GM15510 (cell line): Measurements from ENCODE around the gene CHMP6.
A peak's percentile ranks its signal among the peaks of the same experiment; 100 is the strongest.

ENCODE experiments used
- POLR2A ChIP-seq: IDR thresholded peaks from 3 replicates; pipeline ENCODE4 v1.6.1; 2011; ENCODE audit warnings: borderline replicate concordance; ENCODE audit not compliant: insufficient read length; ENCODE audit errors: extremely low read depth

CHMP6 gene

DNA sequence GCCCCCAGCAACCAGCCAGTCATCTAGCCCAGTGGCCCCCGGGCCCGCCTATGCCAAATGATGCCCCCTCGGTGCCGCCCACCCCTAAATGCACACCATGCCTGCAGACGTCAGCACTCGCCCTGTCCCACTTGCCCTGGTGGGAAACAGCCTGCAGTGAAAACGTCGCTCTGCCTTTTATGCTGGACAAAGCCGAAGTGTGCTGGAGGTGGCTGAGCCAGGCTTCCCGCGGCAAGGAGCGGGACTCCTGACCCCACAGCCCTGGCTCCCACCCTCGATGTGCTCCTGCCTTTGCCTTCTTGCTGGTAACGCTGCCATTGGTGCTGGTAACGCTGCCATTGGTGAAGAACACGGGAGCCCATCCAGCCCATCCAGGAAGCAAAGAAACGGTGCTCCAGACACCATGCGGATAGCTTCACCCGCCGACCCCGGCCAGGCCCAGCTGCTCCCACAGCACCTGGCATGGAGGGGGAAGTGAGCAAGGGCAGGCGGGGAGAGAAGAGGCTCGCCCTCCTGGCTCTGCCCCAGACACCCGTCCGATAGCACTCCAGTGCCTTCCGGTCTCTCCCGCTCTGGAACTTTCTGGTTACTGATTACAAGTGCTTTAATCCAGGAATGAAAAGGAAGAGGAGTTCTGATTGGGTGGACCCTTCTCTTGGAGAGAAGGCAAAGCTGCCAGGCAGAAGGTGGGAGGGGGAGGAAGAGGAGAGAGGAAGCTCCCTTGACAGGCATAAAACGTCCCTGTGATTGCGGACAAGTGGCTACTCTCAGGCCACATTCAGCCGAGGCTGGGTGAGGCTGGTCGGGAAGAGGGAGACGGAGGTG lies 39.3 kb downstream of the CHMP6 start:
- TF ChIP-seq POLR2A: no peak

DNA sequence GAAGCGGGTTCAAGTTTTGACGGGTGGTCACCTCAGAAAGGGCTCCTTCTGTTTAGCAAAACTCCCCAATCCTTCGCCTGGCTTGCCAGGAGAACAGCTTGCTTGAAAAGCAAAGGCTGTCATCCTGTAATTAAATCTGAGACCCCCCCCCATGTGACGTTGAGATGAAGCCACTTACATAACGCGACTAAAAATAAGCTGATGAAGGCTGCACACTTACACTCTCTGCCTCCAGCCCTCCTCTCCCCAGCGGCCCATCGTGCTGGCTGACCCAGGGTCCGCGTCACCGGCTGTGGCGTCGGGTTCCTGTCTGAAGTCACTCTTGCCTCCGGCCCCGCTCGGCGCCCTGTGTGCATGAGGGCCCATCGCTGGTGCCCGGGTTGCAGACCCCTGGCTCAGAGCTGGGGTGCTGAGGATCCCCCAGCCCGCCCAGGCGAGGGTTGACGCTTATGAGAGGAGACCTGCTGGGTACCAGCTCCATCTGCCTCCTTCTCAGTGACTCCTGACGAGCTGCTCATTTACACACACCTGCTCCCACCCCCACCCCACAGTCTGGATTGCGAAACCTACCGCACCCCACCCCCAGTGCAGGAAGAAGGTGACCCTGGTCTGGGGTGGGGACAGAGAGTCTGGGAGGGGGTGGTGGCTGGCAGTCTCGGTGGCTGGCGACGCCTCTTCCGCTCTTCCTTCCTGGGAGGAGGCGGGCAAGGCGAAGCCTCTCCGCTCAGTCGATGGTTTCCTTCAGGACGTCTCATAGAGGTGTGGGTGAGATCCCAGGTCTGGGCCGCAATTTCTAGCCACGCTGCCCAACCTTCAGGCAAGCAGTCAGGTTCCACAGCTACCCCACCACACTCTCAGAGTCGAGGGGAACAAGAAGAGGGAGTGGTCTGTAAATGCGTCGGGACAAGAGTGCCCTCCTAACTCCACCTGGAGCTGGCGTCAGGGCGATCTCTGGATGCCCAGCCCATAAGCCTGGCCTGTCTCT lies 40.2 kb downstream of the CHMP6 start:
- TF ChIP-seq POLR2A: no peak

DNA sequence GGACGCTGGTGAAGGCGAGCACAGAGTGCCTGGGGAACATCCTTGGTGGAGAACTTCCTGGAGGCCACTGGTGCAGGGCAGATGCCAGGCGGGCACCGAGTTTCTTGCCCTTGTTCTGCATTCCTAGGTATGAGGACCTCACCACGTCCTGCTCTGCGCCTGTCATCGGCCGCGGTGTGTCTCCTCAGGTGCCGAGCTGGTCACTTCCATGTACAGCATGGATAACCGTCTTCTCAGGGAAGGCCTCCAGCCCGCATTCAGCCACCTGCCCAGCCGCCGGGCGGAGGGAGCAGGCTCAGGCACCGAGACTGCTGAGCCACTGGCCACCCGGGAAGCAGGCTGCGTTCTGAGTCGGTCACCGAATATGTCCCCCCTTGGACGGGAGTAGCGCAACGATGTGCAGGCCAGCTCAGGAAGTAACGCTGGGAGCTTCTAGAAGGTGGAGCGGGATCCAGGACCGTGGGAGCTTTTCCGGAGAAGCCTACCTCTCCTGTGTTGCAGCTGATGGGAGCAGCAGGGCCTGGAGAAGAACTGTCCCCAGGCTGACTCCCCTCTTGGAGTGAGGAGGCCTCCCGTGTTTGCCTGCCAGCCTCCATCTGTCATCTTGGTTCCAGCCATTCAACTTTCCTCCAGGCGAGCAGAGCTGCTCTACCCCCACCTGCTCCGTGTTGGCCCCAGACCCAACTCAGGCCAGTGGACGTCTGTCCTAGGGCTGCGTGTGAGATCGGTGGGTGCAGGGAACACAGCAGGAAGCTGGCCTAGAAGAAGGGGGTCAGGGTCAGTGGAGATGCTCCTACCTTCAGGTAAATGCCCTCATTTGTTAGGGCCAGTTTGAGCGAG lies 41.2 kb downstream of the CHMP6 start:
- TF ChIP-seq POLR2A: no peak

DNA sequence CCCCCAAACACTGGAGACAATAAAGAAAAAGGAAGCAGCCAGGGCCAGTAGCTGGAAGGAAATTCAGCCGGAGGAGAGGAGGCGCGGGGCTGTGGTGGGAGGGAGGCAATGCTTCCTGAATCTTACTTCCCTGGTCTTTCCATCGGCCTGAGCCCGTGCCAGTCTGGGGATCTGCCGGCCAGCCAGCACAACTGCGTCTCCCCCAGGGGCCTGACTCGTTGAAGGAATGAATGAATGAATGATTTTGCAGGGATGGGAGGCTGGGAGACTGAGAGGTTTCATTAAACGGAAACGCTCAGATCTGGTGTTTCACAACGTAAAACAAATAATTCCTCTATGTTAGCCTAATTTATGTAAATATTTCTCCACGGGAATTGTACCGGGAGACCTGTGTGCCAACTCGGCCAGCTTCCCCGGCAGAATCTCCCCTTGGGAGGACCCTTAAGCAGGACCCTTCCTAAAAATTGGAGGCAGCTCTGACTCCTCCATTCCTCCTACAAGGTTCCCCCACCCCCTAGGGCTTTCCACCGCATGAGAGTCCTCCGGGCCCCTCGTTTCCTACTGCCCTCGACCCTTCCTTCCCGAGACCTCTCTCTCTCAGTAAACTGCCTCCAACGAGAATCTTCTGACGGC lies 42.0 kb downstream of the CHMP6 start:
- TF ChIP-seq POLR2A: no peak

DNA sequence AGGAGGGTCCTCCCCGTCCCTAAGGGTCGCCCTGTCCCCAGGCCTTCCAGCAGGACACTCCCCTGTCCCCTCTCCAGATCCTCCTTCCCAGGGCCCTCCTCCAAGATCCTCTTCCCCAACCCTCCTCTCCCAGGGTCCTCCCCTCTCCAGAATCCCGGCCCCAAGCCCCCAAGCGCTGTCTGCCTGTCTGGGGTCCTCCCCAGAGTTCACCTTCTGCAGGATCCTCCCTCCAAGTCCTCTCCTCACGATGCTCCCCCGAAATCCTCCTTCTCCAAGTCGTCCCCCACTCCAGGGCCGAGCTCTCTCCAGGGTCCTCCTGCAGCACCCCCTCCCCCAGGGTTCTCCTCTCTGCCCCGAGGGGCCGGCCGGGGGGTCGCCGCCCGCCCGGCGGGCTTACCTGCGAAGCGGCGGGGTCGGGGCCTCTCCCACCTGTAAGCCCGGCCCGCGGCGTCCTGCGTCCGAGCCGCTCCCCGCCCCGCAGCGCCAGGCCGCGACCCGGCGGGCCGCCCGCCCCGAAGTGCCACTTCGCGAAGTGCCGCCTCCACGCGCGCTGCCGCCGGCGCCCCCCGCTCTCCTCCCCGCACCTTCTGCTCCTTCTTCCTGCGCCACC lies 42.6 kb downstream of the CHMP6 start:
- TF ChIP-seq POLR2A: no peak

DNA sequence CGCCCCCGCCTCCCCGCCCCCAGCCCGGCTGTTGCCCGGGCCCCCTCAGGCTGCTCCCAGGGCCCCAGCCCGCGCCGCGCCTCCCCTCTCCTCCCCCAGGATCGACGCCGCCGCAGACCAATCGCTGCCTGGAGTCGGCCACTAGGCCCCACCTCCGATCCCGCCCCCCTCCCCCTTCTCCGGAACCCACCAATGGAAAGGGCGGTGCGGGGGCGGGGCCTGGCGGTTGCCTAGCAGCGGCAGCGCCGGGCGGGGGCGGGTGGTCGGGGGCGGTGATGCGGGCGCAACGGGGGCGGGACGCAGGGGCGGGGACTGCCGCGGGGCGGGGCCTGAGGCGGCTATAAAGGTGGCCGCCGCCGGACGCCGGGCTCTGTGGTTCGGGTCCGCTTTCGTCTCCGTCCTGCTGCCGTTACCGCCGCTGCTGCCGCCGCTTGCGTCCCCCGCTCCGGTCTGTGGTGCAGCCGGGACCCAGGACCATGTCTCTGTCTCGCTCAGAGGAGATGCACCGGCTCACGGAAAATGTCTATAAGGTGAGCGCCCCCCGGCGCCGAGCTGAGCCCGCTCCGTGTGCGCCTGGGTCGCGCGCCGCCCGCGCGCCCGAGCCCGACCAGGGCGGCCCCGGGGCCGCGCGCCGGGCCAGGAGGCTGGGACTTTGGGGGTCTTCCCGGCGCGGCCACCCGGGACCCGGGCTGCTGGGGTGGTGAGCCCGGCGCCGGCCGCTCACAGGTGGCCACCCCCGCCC lies 43.3 kb downstream of the CHMP6 start, which contains the start of gene BAIAP2:
BAIAP2 (plus strand) TSS at position 373 of the 742 bp plus-strand sequence; CDS start at position 477, 104 bp downstream.
- peak; percentile 65 for TF ChIP-seq POLR2A

DNA sequence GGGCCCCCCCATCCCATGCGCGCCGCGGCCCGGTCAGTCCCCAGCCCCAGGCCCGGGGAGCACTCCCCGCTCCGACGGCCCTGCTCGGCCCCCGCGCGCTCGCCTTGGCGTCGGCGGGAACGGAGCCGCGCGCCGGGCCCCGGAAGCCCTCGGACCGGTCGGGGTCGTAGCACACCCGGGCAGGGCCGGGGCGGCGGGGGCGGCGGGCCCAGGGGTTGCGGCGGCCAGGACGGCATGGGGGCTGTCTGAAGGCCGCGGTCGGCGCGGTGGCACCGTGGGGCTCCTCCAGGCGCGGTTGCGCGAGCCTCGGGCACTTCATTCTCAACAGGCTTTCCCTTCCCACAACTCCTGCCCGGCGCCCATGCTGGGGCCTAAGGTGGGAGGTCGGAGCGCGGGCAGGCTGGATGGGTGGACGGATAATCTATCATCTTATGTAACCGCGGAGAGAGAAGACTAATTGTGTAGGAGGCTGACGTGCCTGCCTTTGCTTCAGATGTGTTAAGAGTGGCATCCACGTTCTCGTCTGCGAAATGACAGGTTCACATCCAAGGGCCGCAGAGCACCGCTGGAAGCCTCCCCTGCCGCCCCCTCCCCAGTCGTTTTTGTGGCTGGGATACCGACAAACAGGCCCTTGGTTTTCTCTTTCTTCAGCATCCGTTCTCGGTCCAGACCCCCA lies 44.0 kb downstream of the CHMP6 start:
- TF ChIP-seq POLR2A: no peak

DNA sequence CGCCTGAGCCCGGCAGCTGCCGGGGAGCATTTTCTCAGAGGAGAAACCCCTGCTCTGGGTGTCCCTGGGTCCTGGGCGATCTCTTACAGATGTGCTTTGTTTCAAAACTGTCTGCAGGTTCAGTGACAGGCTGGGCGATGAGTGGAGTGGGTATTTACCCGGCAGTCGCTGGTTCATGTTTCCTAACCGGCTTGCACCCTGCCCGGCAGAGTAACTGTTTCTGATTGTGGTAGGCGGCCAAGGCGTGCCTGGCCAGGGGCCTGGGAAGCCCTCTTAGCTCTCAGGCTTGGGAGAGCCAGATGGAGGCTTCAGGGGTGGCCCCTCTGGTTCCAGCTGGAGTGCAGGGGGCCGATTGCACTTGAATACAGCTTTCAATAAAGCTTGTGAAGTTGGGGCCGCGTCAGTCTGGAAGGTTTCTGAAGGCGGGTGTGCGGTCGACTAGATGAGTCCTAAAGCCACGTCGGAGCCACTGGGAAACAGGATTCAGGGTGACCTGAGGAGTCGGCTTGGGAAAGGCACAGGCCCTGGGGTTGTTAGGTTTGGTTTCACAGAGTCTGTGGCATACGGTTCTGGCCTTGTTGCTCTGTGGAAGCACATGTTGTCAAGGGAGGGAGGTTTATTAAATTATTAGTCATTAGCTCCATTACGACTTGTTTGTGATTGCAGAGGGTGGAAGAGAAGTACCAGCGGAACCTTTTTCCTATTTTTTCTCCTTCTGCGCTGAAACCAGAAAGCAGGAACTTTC lies 44.7 kb downstream of the CHMP6 start:
- TF ChIP-seq POLR2A: no peak

DNA sequence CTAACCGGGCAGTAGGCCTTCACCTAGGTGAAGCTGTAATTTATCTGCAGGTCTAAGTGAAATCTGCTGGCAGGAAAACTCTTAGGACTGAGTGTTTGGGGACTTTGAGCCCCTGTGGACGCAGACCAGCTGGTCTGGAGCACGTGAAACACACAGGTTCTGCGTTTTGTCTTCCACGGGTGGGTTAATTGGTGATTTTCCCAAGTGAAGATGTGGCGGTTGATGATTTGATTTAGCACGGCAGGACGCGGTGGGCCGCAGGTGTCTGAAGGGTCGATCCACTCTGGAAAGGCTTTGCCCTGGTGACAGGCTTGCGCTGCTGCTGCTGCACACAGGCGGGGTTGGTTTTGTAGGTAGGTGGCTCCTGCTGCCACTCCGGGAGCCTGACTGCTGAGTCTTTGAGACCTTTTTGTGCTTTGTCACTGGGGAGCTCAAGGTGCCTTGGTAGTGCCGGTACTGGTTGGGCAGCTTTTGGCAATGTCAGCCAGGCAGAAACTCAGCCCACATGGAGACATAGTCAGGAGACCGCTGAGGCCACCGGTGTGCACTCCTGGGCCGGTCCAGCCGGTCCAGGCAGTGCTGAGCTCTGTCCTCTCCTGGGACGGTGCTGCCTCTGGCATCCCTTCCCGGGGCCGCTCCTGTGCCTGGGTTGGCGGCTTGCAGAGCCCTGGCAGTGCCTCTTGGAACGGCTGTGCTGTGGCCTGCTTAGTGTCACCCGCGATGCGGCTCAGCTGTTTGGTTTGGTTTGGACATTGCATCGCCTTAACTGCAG lies 45.6 kb downstream of the CHMP6 start:
- no peak for TF ChIP-seq POLR2A

DNA sequence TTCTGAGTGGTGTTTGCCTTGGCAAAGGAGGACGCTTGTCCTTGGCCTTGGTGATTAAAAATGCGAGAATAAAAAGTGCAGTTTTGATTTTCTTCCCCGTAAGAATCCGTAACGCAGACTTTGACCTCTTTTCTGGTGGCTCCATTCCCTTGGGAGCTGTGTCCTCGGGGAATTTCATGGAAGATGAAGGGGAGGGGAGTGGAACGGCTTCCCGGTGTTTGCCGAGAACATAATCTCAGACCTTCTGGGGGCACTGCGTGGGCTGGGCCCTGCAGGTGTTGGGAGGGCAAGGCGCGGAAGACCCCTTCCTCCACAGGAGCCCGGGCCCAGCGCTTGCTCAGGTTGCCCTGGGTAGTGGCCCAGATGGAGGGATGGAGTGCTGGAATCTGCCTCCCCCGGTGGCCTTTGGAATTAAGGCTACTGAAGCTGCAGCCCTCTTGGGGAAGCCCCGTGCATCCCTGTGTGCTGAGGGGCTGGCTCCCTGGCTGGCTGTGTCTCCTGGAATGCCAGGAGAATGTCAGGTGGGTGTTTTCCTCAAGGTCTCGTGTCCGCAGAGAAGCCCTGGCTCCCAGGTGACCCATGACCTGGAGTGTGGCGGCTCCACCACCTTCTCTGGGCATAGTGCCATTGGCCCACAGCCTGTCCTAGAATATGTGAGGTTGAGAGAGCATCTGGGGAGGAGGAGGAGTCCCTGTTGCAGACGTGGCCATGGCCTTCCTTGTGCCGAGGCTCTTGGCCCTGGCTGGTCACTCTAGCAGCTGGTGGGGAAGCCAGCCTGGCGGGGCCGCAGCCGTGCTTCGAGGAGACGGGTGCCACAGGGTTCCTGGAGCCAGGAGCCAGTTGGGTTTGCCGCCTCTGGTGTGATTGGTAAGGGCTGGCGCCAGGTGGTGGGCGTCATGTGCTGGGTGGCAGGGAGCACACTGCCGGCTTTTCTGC lies 46.4 kb downstream of the CHMP6 start:
- TF ChIP-seq POLR2A: no peak
